ENCODE measurements around the gene TMEM95. TPM values are rescaled to one million over a fixed set of nuclear protein-coding genes. Genes with fewer than 3 reads are reported as not detected.
"Not testable (repeated sequence)": the region's sequence is repeated elsewhere in the genome, so short reads cannot be mapped to it uniquely, and the experiment has no call there.

TMEM95 gene
- total RNA-seq, 4 donors from 2014 or later, result not detected

GRCh38 chr17:7356756-7357155 is 1.8 kb downstream of the TMEM95 start:
- TF ChIP-seq CTCF (IDR thresholded peaks at IDR 0.05), result no peak

GRCh38 chr17:7357381-7357780 is 2.4 kb downstream of the TMEM95 start:
- no peak for ATAC-seq (ENCODE audit: low FRiP score)

More at GRCh38 chr17:7356756-7357155, 1.8 kb downstream of the TMEM95 start:
- ATAC-seq (ENCODE audit: low FRiP score) (peak; percentile 55), DNase-seq (ENCODE audit: low spot score) (no peak)

GRCh38 chr17:7361906-7362305 is 7.0 kb downstream of the TMEM95 start:
- TF ChIP-seq CTCF (IDR thresholded peaks at IDR 0.05), result no peak
- no peak for DNase-seq (ENCODE audit: low spot score)
- no peak for ATAC-seq (ENCODE audit: low FRiP score)

More at GRCh38 chr17:7357381-7357780, 2.4 kb downstream of the TMEM95 start:
- TF ChIP-seq CTCF (IDR thresholded peaks at IDR 0.05), result no peak
- no peak for DNase-seq (ENCODE audit: low spot score)

GRCh38 chr17:7363311-7363710 is 8.4 kb downstream of the TMEM95 start:
- no peak for ATAC-seq (ENCODE audit: low FRiP score)
- DNase-seq (ENCODE audit: low spot score), result no peak
- no peak for TF ChIP-seq CTCF (IDR thresholded peaks at IDR 0.05)

GRCh38 chr17:7365963-7366362 is 11.0 kb downstream of the TMEM95 start:
- DNase-seq (ENCODE audit: low spot score); ATAC-seq (ENCODE audit: low FRiP score): not testable (repeated sequence)

GRCh38 chr17:7367083-7367482 is 12.1 kb downstream of the TMEM95 start:
- ATAC-seq (ENCODE audit: low FRiP score) (no peak), DNase-seq (ENCODE audit: low spot score) (no peak)
- TF ChIP-seq CTCF (IDR thresholded peaks at IDR 0.05), result no peak

GRCh38 chr17:7367918-7368598 is 13.1 kb downstream of the TMEM95 start:
- ATAC-seq (ENCODE audit: low FRiP score) (no peak), DNase-seq (ENCODE audit: low spot score) (no peak)
- no peak for TF ChIP-seq CTCF (IDR thresholded peaks at IDR 0.05)

- DNase-seq (ENCODE audit: low spot score); ATAC-seq (ENCODE audit: low FRiP score): not testable (repeated sequence)
Measured at GRCh38 chr17:7368599-7368994, 13.6 kb downstream of the TMEM95 start.
